Stimulated activated CD4-positive, alpha-beta T cell treated with anti-CD3 and anti-CD28 coated beads, Interleukin-1b, Interleukin-23, amount 100 ng/mL, for 4 hours (primary cell): ENCODE data around the gene CNTNAP2.
"Not testable (repeated sequence)": the region's sequence is repeated elsewhere in the genome, so short reads cannot be mapped to it uniquely, and the experiment has no call there.

Experiments
- DNase-seq, 2 donors: peaks; one replicate each; pipeline ENCODE4 v3.0.0-alpha.2; 2020; ENCODE audit warnings: low read depth in 2 of 2

Gene CNTNAP2

DNA sequence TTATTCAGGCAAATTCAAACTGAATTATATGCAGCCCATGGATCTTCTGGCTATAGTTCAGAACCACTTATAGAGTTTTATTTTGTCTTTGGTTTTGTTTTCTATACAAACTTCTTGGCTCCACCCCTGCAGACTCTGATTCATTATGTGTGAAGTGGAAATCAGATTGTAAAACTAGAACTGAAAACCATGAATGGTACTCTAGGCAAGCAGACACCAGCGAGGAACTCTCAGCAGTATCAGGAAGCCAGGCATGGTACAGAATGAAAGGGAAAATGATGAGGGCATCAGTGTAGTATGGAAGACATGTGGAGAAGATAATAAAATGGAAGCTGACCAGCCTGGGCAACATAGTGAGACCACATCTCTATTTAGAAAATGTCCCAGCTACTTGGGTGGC is 1447.1 kb downstream of the CNTNAP2 start:
- no peak for DNase-seq

DNA sequence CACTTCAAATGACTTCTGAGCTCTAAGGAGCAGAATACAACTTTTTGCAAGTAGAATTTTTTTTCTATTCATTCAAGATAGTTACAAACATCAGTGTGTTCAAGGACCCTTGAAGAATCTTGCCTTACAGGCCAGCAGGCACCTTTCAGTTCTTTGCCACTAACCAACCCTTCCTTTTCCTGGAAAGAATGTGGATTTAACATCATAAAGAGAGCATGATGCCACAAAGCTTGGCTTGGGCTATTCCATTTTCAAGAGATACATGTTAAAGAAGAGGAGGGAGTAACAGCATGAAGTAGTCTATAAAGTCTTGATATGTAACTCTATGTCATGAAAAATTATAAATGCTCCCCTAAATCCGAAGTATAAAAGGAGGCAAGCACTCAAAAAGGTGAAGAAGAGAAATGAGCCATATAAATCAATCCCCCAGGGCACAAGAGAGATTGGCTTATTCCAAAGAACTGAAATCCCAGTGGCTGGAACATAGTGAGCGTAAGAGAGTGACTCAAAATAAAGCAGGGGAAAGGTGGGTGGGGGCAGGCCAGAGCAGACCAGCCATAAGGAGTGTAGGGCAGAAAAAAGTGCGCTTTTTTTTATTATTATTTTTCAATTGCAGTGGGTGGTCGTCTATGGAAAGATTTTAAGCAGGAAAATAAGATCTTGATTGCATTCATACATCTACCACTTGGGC is 1448.3 kb downstream of the CNTNAP2 start:
- no peak for DNase-seq

DNA sequence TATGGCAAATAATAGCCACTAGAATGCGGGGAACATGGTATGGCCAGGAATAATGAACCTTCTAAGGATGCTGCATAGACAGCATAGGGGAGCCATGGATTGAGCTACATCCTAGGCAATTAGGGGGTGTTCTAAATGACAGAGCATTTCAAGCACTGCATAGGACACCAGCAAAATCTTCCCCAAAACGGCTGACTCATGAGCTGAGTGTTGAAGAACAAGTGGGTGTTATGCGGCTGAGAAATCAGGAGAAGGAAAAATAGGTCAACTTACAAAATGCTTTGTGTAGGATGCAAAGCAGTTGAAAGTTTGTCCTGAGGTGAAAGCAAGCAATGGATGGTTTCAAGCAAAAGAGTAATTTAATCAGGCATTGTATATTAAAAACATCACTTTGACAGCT is 1450.4 kb downstream of the CNTNAP2 start:
- no peak for DNase-seq

DNA sequence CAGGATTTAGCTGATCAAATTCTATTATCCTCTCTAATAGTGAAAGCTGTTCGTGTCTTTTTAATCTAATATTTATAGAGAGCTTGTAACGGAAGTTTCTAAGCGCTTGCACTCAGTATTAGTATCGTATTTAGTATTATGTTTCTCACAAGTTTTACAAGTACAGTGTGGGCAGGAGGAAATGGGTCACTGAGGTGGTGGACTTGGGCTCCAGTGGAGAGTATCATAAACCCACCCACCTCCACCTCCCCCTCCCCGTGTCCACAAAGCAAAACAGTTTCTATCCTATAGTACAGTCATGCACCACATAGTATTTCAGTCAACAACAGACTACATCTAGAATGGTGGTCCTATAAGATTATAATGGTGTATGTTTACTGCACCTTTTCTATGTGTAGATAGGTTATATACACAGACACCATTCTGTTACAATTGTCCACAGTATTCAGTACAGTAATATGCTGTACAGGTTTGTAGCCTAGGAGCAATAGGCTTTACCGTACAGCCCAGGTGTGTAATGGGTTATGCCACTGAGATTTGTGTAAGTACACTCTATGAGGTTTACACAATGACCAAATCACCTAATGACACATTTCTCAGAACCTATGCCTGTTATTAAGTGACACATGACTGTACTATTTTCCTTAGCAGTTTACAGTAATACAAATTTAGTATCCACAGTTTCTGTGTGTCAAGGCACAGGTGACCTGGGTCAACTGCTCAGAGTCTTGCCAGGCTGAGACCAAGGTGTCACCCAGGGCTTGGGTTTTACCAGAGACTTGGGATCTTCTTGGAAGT is 1452.7 kb downstream of the CNTNAP2 start:
- DNase-seq: no peak

DNA sequence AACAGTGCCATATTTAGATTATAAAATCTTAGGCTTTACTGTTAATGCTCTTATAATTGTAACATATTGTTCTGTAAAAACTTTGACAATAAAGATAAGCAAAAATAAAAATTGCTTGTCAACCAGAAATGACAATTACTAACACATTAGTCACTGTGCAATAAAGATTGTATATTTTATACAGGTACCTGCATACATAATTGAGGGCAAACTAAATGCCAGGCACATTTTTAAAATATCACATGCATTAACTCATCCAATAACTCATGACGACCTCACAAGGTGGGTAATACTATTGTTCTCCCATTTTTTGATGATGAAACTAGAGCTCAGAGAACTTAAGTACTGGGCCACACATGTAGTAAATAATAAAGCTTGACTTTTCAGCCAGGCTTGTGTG is 1453.8 kb downstream of the CNTNAP2 start:
- no peak for DNase-seq

DNA sequence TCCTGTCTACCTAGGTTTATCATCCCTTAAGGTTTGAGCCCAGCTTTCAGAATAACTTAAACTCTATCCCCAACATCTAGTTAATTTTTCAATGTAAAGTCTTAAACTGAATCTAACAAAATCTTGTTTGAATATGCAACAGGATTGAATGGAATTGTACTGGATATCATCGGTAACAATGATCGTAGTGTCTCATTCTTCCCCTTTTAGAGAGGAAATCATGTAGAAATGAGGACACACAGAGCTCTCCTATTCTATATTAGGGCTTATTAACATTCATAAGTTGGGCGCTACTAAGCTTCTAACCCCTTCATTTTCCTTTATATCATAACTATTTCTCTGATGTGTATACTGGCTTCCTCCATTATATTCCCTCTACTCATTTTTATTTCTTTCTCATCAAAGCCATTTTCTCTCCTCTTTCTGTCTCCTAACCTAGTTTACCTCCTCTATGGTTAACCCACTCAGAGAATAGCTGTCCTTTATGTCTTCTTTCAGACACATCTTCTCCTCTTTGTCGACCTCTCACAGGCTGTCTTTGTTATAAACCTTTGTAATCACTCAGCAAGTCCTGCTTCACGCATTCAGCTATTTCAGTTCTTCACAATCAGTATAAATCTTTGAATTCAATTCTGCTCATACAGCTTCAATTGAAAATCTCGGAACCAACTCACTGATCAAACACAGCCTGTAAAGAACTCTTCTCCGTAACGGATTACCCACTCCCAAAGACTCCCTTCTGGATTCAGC is 1455.0 kb downstream of the CNTNAP2 start:
- no peak for DNase-seq

DNA sequence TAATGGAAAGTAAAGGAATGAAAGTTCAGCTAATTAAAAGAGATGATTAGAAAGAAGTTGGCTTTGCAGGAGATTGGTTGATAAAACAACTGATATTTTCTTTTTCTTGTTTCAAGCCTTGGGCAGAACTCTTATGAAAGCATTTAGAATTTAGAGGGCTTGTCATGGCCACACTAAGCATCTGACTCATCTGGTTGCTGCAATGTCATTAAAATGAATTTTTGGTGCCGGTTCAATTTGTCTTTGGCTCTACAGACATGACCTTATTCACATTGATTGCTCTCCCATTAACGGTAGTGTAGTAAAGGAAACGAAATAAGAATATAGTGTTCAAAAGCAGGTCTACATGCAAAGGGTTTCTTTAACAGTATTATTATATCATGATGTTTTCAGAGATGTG is 1461.6 kb downstream of the CNTNAP2 start:
- no peak for DNase-seq

DNA sequence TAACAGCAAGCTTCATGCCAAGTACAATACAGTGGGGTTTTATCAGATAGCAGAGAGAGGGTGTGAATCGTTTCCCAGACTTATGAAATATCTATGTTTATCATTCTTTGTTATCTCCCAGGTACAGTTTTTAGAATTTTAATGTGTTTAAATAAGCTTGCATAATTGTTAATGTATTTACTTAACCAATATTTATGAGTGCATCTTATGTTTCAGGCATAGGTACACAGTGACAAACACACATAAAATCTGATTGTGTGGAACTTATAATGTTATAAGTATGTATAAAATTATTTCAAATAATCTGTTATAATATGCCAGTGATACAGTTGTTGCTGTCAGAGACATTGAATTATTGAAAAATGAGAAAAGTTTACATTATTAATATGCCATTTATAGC is 1462.5 kb downstream of the CNTNAP2 start:
- no peak for DNase-seq

DNA sequence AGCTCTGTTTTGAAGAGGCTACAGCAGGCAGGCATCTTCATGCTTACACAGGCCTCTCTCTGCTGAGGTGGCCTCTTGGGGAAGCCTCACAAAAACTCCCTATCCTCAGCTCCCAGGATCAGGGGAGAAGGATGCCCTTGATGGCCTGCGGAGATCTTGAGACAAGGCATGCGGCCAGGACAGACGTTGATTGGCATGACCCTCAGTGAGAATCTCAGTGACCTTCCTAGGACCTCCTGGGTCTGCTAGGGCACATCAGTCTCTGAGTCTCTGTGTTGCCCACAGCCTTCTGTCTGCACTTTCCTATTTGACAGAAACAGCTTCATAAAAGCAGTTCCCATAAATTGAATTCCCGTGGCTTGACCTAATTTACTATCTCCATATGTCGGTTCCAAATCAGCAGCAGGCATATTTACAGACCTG is 1468.2 kb downstream of the CNTNAP2 start:
- DNase-seq: no peak

DNA sequence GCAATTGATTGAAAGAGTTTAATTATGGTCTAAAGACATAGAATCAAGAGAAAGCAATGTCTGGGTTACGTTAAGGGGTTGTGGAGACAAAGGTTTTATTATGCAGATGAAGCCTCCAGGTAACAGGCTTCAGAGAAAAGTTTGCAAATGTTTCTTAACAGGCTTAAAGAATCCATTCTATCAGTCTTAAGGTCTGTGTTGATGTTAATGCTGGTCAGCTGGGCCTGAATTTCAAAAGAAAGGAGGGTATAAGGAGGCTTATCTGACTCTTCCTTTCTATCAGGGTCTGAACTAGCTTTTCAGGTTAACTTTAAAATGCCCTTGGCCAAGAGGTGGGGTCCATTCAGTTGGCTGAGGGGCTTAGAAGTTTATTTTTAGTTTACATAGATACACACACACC is 1469.5 kb downstream of the CNTNAP2 start:
- DNase-seq: no peak

DNA sequence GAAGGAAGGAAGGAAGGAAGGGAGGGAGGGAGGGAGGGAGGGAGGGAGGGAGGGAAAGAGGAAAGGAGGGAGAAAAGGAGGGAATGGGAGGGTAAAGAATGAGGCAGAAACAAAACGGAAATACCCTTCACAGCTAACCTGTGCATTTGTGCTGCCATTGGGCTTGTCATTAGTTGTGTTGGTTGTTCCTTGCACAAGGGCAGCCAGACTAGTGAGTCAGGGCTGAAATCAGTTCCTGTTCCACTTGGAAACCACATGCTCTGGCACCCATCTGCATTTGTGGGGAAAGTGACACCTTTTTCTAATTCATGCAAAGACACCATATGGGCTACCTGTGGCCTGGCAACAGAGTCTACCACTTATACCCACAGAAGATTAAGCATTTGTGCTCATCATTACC is 1469.9 kb downstream of the CNTNAP2 start:
- no peak for DNase-seq

DNA sequence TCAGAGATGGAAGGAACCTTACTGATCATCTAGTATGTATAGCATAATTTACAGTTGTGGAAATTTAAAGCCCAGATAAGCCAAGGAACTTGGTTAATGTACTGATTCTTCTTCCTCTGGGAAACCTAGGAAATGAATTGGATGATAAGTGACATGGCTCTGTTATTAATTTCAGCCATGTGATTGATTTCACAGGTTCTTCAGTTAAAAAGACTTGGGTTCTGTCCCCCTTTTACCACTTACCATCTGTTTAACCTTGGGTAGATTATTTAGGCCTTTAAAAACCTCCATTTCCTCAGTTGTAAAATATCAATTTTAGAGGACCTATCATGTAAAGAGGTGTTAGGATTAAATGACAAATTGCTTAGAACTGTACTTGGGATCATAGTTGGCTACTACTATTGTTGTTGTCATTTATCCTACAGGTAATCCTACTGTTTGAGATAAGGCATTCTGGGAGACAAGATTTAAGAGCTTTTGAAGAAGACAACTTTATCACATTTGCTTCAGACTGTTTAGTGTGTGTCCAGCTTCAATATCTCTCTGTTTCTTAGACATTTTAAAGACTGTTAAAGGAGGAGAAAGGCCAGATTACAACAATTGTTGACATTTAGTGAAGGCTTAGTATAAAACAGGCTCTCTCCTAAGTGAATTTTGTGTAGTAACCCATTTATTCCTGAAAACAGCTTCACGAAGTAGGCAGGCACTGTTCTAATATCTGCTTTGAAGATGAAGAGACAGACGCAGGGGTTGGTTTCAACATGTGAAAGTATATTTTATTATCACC is 1476.9 kb downstream of the CNTNAP2 start:
- DNase-seq: no peak

DNA sequence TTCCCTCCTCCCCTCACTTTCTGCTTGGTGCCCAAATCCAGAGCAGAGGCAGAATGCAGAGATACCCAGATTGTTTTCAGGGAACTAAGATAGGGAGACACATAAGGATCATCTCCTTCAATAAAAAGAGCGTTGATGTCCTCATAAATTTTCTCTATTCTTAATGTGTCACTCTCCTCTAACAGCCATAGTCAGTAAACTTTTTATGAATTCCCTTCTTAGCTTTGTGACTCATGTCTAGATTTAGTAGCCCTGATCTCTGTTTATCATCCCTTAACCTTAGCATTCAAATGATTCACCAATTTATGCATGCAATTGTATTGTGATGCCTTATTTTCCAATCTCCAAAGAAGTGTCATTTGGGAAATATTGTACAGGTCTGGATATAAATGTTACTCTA is 1478.4 kb downstream of the CNTNAP2 start:
- no peak for DNase-seq

DNA sequence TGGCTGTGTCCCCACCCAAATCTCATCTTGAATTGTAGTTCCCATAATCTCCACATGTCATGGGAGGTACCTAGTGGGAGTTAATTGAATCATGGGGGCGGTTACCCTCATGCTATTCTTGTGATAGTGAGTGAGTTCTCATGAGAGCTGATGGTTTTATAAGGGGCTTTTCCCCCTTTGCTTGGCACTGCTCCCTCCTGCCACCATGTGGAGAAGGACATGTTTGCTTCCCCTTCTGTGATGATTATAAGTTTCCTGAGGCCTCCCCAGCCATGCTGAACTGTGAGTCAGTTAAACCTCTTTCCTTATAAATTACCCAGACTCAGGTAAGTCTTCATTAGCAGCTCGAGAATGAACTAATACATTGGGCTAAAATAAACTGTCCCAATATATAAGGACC is 1482.1 kb downstream of the CNTNAP2 start:
- not testable (repeated sequence) for DNase-seq

DNA sequence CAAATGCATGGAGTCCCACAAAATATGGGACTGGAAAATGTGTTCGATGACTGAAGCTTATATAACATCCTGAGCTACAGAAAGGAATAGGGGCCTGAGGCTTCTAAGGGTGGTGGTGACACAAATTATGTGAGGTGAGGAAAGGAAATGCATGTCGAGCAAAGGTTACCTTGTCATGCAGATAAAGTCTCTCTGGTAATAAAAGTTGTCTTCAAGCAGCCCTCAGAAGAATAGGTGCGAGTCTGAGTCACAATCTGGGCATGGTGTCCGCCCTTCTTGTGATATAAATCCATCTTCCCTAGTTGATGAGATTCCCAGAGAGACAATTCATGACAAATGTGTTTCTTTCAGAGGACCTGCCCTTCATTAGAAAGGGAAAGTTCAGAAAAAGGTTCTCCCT is 1488.7 kb downstream of the CNTNAP2 start:
- DNase-seq: no peak

DNA sequence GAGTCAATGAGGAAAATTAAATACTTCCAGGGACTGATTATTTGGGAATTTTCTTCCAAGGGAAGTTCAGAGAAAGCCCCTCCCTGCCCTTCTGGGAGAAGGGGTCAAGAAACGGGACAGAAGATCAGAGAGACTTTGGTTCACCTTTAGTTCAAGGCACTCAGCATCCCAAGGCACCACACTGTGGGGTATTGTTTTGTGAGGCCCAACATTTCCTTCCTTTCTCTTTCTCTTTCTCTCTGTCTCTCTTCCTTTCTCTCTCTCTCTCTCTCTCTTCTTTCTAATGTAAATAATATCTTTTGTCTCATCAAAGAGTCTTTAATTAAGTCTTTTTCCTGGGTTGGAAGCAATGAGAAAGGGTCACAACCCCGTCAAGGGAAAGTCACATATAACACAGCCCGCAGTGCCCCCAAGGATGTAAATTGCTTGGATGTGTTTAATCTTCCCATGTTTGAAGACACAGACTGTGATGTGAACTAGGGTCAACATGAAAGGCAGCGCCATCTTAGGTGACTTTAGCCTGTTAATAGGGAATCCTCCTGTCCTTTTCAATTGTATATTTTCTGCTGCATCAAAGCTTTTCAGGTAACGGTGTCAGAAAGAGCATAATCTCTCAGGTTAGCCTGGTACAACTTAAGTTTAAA is 1490.7 kb downstream of the CNTNAP2 start:
- DNase-seq: no peak

DNA sequence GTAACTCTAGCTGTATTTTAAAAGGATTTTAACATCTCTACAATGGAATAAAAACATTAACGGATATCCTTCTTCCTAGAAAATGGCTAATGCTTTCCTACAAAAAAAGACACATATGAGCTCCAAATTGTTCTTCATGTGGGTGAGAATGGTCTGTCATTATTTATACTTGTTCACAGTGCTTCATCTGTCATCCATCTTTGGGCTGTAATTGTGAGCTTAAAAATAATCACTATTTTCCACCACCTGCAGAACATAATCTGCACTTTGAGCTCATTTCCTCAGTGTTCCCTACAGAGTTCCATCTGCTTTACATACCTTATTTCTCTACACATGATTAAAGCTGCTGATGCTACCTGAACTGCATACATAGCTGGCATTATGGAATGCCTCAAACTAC is 1494.8 kb downstream of the CNTNAP2 start:
- no peak for DNase-seq

DNA sequence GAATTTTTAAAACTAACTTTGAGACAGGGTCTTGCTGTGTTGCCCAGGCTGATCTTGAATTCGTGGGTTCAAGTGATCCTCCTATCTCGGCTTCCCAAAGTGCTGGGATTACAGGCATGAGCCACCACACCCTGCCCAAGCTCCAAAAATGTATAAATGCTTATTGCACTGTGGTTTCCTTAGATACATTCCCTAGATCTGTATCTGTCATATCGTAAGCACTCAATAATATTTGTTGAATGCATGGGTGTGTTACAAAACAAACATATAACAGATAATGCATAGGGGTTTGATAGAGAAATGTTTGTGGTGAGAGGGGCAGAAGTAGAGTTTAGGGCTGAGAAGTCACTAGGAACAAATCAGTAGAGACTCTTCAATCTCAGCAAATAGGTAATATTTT is 1518.7 kb downstream of the CNTNAP2 start:
- no peak for DNase-seq

DNA sequence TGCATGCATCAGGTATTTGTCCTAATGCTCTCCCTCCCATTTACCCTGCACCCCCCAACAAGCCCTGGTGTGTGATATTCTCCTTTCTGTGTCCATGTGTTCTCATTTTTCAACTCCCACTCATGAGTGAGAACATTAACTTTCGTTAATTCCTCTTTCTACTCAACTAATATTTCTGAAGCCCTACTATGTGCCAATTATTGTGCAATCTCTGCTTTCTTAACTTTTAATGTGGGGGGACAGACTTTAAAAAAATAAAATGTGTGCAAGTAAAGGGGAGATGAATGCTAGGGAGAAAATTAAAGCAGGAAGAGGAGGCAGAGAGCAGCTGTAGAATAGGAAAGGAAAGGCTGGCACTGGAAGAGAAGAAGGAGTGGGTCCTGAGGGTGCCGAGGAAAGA is 1520.0 kb downstream of the CNTNAP2 start:
- DNase-seq: no peak

DNA sequence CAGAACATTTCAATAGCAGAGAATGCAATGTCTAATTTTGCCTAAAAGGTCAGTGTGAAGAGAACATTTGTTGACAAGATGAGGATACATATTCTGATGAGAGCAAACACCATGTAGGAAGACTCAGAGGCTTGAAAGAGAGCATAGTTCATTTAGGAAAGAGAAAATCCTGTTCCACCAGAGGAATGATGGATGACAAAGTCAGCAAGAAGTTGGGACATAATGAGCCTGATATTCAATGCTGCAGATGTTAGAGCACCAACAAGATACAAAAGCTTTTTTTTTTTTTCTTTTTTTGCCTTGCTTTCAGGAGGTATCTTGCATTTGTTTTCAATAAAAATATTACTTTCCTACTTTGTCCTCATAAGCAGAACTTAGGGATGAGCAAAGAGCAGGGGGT is 1522.0 kb downstream of the CNTNAP2 start:
- DNase-seq: no peak

DNA sequence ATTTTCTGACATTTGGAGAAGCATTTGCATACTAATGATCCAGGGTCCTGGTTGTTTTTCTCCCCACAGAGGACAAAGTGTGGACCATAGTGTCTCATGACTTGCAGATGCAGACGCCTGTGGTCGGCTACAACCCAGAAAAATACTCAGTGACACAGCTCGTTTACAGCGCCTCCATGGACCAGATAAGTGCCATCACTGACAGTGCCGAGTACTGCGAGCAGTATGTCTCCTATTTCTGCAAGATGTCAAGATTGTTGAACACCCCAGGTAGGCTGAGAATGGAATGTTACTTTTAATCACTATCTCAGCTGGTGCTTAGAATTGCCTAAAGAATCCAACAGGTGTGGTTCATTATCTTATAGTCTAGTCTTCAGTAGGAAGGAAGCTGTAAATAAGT is 1522.4 kb downstream of the CNTNAP2 start:
- DNase-seq: no peak
